ENCODE measurements around the gene BHMT2. TPM values are rescaled to one million over a fixed set of nuclear protein-coding genes. Genes with fewer than 3 reads are reported as not detected.

BHMT2 gene
- polyA plus RNA-seq, 2 of the 4 experiments (the other 2 are of a cell fraction): not detected

DNA sequence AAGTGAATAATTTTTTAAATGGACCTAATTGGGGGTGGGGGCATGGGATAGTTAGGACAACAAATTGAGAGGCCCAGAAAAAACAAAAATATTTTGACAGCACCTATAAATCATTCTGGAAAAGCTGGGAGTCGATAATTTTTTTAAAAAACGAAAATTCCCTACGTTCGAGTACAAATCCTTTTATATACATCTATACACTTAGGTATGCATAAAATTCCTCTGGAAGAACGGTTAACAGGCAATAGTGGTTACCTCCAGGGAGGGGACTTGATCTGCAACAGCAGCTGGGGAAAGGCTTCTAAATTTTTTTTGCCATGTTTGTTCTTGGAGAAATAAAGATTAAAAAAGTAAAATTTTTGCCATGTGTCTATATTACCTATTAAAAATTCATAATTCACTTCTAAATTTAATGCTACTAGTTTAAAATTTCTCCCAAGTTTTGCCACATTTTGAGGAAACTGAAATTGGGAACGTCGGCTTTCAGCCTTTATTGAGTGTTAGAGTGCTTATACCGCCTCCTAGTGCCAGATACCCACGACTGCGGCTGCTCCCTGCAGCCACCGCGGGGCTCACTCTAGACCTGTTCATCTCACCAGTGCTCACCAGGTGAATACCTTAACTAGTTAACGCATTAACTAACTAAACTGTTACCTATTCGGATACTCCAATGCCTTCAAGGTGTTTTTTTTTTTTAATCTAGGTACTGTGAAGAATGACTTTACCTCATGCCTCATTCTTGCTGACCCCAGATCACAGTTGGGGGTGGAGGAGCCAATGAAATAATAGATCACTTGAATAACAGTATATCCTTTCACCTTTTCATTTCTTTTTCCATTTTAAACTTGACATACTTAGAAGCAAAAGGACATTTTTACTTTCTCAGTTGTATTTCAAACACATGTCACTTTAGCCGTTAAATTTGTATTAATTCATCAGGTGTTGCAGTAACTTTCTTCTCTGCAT lies 40.2 kb downstream of the BHMT2 start:
- Histone ChIP-seq H3K4me3 (no peak overlapping the region), H3K9me3 (no peaks in the 10 kb centered on the region), H3K4me1 (no peaks in the 10 kb centered on the region), H3K27ac (no peak overlapping the region), H3K4me2 (no peak overlapping the region)
- WGBS (ENCODE audit: missing lambda C conversion rate): 27% methylated on average over 15 of the region's 15 CpGs
- DNase-seq (ENCODE audit: low read depth in 1 of 2, low spot score in 1 of 2) (peak in 1 of 2 experiments; percentile 36), ATAC-seq (peak in 1 of 2 experiments; percentile 77; a peak in 3 of 6 replicates), FAIRE-seq (no peak)
- CTCF ChIA-PET: interaction anchor here (0.6 to 1.3 kb wide), 5 partner anchors 16 to 89 kb away, joined by 3 read pairs; no protein-coding TSS in a partner anchor
- POLR2A ChIA-PET: no interaction called here
- TF ChIP-seq CHD2 (IDR thresholded peaks at IDR 0.05; ENCODE audit: low read length, partially characterized antibody) (no peak), SMC3 (IDR thresholded peaks at IDR 0.05) (peak; percentile 32; the same call in 2 of the 3 replicates), RAD21 (conservative IDR thresholded peaks at IDR 0.05 in 1 of 2, IDR thresholded peaks at IDR 0.05 in 1 of 2) (peak in 1 of 2 experiments; percentile 20; a peak in 2 of 5 replicates), RNF2 (IDR thresholded peaks at IDR 0.05; ENCODE audit: borderline replicate concordance, low read depth) (peak; percentile 80; the same call in 1 of the 2 replicates), RARB (CRISPR knock-in tag; IDR thresholded peaks at IDR 0.05) (no peak), RCOR1 (IDR thresholded peaks at IDR 0.05; ENCODE audit: low read depth, low read length) (no peak)
- TF ChIP-seq, protein P1, sequence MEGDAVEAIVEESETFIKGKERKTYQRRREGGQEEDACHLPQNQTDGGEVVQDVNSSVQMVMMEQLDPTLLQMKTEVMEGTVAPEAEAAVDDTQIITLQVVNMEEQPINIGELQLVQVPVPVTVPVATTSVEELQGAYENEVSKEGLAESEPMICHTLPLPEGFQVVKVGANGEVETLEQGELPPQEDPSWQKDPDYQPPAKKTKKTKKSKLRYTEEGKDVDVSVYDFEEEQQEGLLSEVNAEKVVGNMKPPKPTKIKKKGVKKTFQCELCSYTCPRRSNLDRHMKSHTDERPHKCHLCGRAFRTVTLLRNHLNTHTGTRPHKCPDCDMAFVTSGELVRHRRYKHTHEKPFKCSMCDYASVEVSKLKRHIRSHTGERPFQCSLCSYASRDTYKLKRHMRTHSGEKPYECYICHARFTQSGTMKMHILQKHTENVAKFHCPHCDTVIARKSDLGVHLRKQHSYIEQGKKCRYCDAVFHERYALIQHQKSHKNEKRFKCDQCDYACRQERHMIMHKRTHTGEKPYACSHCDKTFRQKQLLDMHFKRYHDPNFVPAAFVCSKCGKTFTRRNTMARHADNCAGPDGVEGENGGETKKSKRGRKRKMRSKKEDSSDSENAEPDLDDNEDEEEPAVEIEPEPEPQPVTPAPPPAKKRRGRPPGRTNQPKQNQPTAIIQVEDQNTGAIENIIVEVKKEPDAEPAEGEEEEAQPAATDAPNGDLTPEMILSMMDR (IDR thresholded peaks at IDR 0.05): peak; percentile 45
- TF ChIP-seq, protein P2, sequence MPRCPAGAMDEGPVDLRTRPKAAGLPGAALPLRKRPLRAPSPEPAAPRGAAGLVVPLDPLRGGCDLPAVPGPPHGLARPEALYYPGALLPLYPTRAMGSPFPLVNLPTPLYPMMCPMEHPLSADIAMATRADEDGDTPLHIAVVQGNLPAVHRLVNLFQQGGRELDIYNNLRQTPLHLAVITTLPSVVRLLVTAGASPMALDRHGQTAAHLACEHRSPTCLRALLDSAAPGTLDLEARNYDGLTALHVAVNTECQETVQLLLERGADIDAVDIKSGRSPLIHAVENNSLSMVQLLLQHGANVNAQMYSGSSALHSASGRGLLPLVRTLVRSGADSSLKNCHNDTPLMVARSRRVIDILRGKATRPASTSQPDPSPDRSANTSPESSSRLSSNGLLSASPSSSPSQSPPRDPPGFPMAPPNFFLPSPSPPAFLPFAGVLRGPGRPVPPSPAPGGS (IDR thresholded peaks at IDR 0.05): no peak

DNA sequence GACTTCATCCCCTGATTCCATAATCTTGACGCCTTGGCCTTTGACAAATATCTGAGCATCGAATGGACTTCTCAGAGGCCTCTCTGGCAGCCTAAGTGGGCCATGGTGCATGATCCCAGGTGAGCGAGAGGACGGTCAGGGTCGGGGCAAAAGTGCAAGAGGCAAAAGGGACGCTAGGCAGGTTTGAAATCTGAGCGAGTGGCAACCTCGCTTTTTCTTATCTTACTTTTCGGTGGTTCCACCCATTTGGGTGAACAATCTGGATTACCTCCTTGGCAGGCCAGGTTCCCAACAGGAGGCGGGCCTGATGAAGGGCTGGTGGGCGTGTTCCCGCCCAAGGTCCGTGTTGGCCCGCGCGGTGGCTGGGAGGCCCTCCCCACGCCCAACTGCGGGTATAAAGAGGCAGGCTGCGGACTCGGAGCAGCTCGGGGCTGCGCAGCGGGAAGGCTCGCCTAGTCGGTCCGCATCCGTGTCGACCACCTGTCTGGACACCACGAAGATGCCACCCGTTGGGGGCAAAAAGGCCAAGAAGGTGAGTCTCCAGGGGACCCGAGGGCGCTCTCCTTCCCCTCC lies 41.9 kb downstream of the BHMT2 start, which contains the start of gene BHMT:
BHMT (plus strand) TSS at position 423 of the 573 bp plus-strand sequence; CDS start at position 500, 77 bp downstream.
- POLR2A ChIA-PET: no interaction called here
- WGBS (ENCODE audit: missing lambda C conversion rate): 83% methylated on average over 31 of the region's 32 CpGs
- TF ChIP-seq, protein P3, sequence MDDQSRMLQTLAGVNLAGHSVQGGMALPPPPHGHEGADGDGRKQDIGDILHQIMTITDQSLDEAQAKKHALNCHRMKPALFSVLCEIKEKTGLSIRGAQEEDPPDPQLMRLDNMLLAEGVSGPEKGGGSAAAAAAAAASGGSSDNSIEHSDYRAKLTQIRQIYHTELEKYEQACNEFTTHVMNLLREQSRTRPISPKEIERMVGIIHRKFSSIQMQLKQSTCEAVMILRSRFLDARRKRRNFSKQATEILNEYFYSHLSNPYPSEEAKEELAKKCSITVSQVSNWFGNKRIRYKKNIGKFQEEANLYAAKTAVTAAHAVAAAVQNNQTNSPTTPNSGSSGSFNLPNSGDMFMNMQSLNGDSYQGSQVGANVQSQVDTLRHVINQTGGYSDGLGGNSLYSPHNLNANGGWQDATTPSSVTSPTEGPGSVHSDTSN (IDR thresholded peaks at IDR 0.05): no peak
- TF ChIP-seq KDM1A (IDR thresholded peaks at IDR 0.05; ENCODE audit: low read depth) (no peak), ESRRA (IDR thresholded peaks at IDR 0.05; ENCODE audit: borderline replicate concordance, low read length) (no peak), EP300 (IDR thresholded peaks at IDR 0.05) (no peak), JUN (IDR thresholded peaks at IDR 0.05) (no peak), RNF2 (IDR thresholded peaks at IDR 0.05; ENCODE audit: borderline replicate concordance, low read depth) (no peak), FOSB (CRISPR knock-in tag; IDR thresholded peaks at IDR 0.05) (no peak), JUNB (IDR thresholded peaks at IDR 0.05) (no peak), BHLHE40 (IDR thresholded peaks at IDR 0.05; ENCODE audit: low read depth, low read length) (no peak), POLR2AphosphoS2 (conservative IDR thresholded peaks at IDR 0.05; ENCODE audit: low read length) (no peak), MAZ (IDR thresholded peaks at IDR 0.05; ENCODE audit: borderline replicate concordance, low read depth, low read length) (no peak), MAFK (IDR thresholded peaks at IDR 0.05; ENCODE audit: partially characterized antibody) (no peak), FOXS1 (CRISPR knock-in tag; IDR thresholded peaks at IDR 0.05) (no peak), SMC3 (IDR thresholded peaks at IDR 0.05) (no peak), ZC3H11A (IDR thresholded peaks at IDR 0.05) (no peak)
- TF ChIP-seq, protein P4, sequence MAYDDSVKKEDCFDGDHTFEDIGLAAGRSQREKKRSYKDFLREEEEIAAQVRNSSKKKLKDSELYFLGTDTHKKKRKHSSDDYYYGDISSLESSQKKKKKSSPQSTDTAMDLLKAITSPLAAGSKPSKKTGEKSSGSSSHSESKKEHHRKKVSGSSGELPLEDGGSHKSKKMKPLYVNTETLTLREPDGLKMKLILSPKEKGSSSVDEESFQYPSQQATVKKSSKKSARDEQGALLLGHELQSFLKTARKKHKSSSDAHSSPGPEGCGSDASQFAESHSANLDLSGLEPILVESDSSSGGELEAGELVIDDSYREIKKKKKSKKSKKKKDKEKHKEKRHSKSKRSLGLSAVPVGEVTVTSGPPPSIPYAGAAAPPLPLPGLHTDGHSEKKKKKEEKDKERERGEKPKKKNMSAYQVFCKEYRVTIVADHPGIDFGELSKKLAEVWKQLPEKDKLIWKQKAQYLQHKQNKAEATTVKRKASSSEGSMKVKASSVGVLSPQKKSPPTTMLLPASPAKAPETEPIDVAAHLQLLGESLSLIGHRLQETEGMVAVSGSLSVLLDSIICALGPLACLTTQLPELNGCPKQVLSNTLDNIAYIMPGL (CRISPR knock-in tag; IDR thresholded peaks at IDR 0.05; ENCODE audit: borderline replicate concordance): no peak
- TF ChIP-seq, protein P5, sequence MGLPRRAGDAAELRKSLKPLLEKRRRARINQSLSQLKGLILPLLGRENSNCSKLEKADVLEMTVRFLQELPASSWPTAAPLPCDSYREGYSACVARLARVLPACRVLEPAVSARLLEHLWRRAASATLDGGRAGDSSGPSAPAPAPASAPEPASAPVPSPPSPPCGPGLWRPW (IDR thresholded peaks at IDR 0.05): no peak
- TF ChIP-seq, protein P2 (IDR thresholded peaks at IDR 0.05): no peak

More for the DNA sequence above, 41.9 kb downstream of the BHMT2 start, which contains the start of gene BHMT:
- DNase-seq (ENCODE audit: low read depth in 1 of 2, low spot score in 1 of 2) (no peak), FAIRE-seq (no peak), ATAC-seq (no peak; a peak in 1 of 6 replicates)
- Histone ChIP-seq H3K27ac (no peak within 1 kb of the TSS), H3K9me3 (no peaks in the 10 kb centered on the region), H3K4me3 (no peak within 1 kb of the TSS), H3K4me1 (no peaks in the 10 kb centered on the region), H3K4me2 (peak within 1 kb of the TSS; percentile 58)
- CTCF ChIA-PET: no interaction called here
